HEK293 (cell line): ENCODE results near the gene ASPHD1.
A peak's percentile ranks its signal among the peaks of the same experiment; 100 is the strongest.

ENCODE experiments used
- CTCF ChIA-PET: fragments of 350-600 bp; formaldehyde crosslinking; extraction: SDS; loops from one replicate; lab custom pipeline; 2021; ENCODE audit warnings: antibody characterized with exemption; lab: Yijun Ruan, JAX
- POLR2A ChIA-PET: fragments of 300-600 bp; formaldehyde crosslinking; extraction: SDS; loops from one replicate; lab custom pipeline; 2020; ENCODE audit warnings: antibody characterized with exemption, inconsistent platforms; lab: Yijun Ruan, JAX
- H3K27ac ChIP-seq: fragments of 200-500 bp; sonication (Bioruptor generic); 2 replicates; pipeline ENCODE4 v1.5.1; 2014; ENCODE audit warnings: low read depth, low read length, control low read depth, inconsistent platforms; ENCODE audit errors: extremely low read depth
- H3K36me3 ChIP-seq, 2 experiments: fragments of 200-500 bp in 1 of 2; sonication (Bioruptor generic) in 1 of 2; 1 replicate in 1 of 2; 2 replicates in 1 of 2; pipeline ENCODE4 v1.5.1; 2014 to 2017; ENCODE audit warnings: inconsistent platforms in 2 of 2, low read length in 2 of 2; ENCODE audit not compliant: control insufficient read depth in 2 of 2, insufficient read depth in 1 of 2
- H3K4me1 ChIP-seq: fragments of 200-500 bp; sonication (Bioruptor generic); 2 replicates; pipeline ENCODE4 v1.5.1; 2014; ENCODE audit warnings: mild to moderate bottlenecking, low read length, inconsistent platforms; ENCODE audit not compliant: control insufficient read depth, insufficient read depth
- H3K4me3 ChIP-seq: 2 replicates; pipeline ENCODE4 v1.5.1; 2011; ENCODE audit warnings: low read depth, mild to moderate bottlenecking, control low read depth, low read length, moderate library complexity
- H3K9me3 ChIP-seq: fragments of 200-500 bp; sonication (Bioruptor generic); 2 replicates; pipeline ENCODE4 v1.5.1; 2014; ENCODE audit warnings: low read depth, low read length, inconsistent platforms; ENCODE audit not compliant: control insufficient read depth, insufficient read depth
- OVOL3 ChIP-seq: fragments of 450-650 bp; formaldehyde crosslinking; IDR thresholded peaks from 2 replicates; pipeline ENCODE4 v1.5.1; 2016; ENCODE audit warnings: missing biosample characterization, missing genetic modification characterization
- PRDM2 ChIP-seq: fragments of 450-650 bp; formaldehyde crosslinking; IDR thresholded peaks from 2 replicates; pipeline ENCODE4 v1.5.1; 2016; ENCODE audit warnings: missing biosample characterization, missing genetic modification characterization, borderline replicate concordance
- WT1 ChIP-seq: fragments of 450-650 bp; formaldehyde crosslinking; IDR thresholded peaks from 2 replicates; pipeline ENCODE4 v1.5.1; 2016; ENCODE audit warnings: missing biosample characterization, missing genetic modification characterization
- ZFP69B ChIP-seq: fragments of 450-650 bp; formaldehyde crosslinking; IDR thresholded peaks from 2 replicates; pipeline ENCODE4 v1.5.1; 2016; ENCODE audit warnings: missing biosample characterization, missing genetic modification characterization
- ZNF140 ChIP-seq: fragments of 450-650 bp; formaldehyde crosslinking; IDR thresholded peaks from 2 replicates; pipeline ENCODE4 v1.5.1; 2016; ENCODE audit warnings: missing biosample characterization, missing genetic modification characterization
- ZNF157 ChIP-seq: fragments of 450-650 bp; formaldehyde crosslinking; IDR thresholded peaks from 2 replicates; pipeline ENCODE4 v1.5.1; 2016; ENCODE audit warnings: missing biosample characterization, missing genetic modification characterization
- ZNF169 ChIP-seq: fragments of 450-650 bp; formaldehyde crosslinking; IDR thresholded peaks from 2 replicates; pipeline ENCODE4 v1.5.1; 2016; ENCODE audit warnings: missing biosample characterization, missing genetic modification characterization
- ZNF18 ChIP-seq: fragments of 450-650 bp; formaldehyde crosslinking; IDR thresholded peaks from 2 replicates; pipeline ENCODE4 v1.5.1; 2016; ENCODE audit warnings: missing biosample characterization, missing genetic modification characterization
- ZNF23 ChIP-seq: fragments of 450-650 bp; formaldehyde crosslinking; IDR thresholded peaks from 2 replicates; pipeline ENCODE4 v1.5.1; 2016; ENCODE audit warnings: missing biosample characterization, missing genetic modification characterization, borderline replicate concordance
- ZNF335 ChIP-seq: fragments of 450-650 bp; formaldehyde crosslinking; conservative IDR thresholded peaks from 2 replicates; pipeline ENCODE4 v1.5.1; 2016; ENCODE audit warnings: missing biosample characterization, missing genetic modification characterization
- ZNF366 ChIP-seq: fragments of 450-650 bp; formaldehyde crosslinking; conservative IDR thresholded peaks from 2 replicates; pipeline ENCODE4 v1.5.1; 2016; ENCODE audit warnings: missing biosample characterization, missing genetic modification characterization
- ZNF426 ChIP-seq: fragments of 450-650 bp; formaldehyde crosslinking; IDR thresholded peaks from 2 replicates; pipeline ENCODE4 v1.5.1; 2017; ENCODE audit warnings: missing biosample characterization, missing genetic modification characterization, mild to moderate bottlenecking, inconsistent platforms, moderate library complexity
- ZNF585B ChIP-seq: fragments of 450-650 bp; formaldehyde crosslinking; IDR thresholded peaks from 2 replicates; pipeline ENCODE4 v1.5.1; 2016; ENCODE audit warnings: missing biosample characterization, missing genetic modification characterization
- ZNF623 ChIP-seq: fragments of 450-650 bp; formaldehyde crosslinking; IDR thresholded peaks from 2 replicates; pipeline ENCODE4 v1.5.1; 2016; ENCODE audit warnings: missing biosample characterization, missing genetic modification characterization
- ZNF639 ChIP-seq: fragments of 450-650 bp; formaldehyde crosslinking; IDR thresholded peaks from 2 replicates; pipeline ENCODE4 v1.5.1; 2016; ENCODE audit warnings: missing biosample characterization, missing genetic modification characterization
- ZNF785 ChIP-seq: fragments of 450-650 bp; formaldehyde crosslinking; IDR thresholded peaks from 2 replicates; pipeline ENCODE4 v1.5.1; 2016; ENCODE audit warnings: missing biosample characterization, missing genetic modification characterization
- ZNF791 ChIP-seq: fragments of 450-650 bp; formaldehyde crosslinking; IDR thresholded peaks from 2 replicates; pipeline ENCODE4 v1.5.1; 2016; ENCODE audit warnings: missing biosample characterization, missing genetic modification characterization
- ZSCAN23 ChIP-seq: fragments of 450-650 bp; formaldehyde crosslinking; IDR thresholded peaks from 2 replicates; pipeline ENCODE4 v1.5.1; 2016; ENCODE audit warnings: missing biosample characterization, missing genetic modification characterization
- ZSCAN5A ChIP-seq: fragments of 450-650 bp; formaldehyde crosslinking; IDR thresholded peaks from 2 replicates; pipeline ENCODE4 v1.5.1; 2016; ENCODE audit warnings: missing biosample characterization, missing genetic modification characterization

ASPHD1 gene

GRCh38 chr16:29899516-29900101 is 679 bp upstream of the ASPHD1 start, which contains the start of gene SEZ6L2 (continued):
- TF ChIP-seq ZNF335 (peak; percentile 11), ZNF623 (tag by site-specific recombination) (no peak), ZSCAN5A (no peak), ZNF18 (tag by site-specific recombination) (no peak), ZNF585B (tag by site-specific recombination) (no peak), ZNF140 (no peak)

GRCh38 chr16:29900888-29901606 is 759 bp downstream of the ASPHD1 start:
- peak; percentile 1; the same call in 1 of the 2 replicates for TF ChIP-seq ZFP69B (tag by site-specific recombination)
- 0 out of 2 replicates have a peak, but pooled peaks have one; percentile 35 for TF ChIP-seq ZNF639
- 0 out of 2 replicates have a peak, but pooled peaks have one; percentile 1 for TF ChIP-seq PRDM2
- TF ChIP-seq ZNF366 (tag by site-specific recombination): peak; percentile 91
- no peak for TF ChIP-seq ZNF426 (tag by site-specific recombination)
- peak; percentile 95; the same call in 1 of the 2 replicates for TF ChIP-seq ZNF169 (tag by site-specific recombination)
- no peak for TF ChIP-seq ZSCAN23 (tag by site-specific recombination)
- 0 out of 2 replicates have a peak, but pooled peaks have one; percentile 41 for TF ChIP-seq ZNF23 (tag by site-specific recombination)
- TF ChIP-seq ZNF157 (tag by site-specific recombination): 0 out of 2 replicates have a peak, but pooled peaks have one; percentile 41
- TF ChIP-seq OVOL3 (tag by site-specific recombination): no peak
- no peak for TF ChIP-seq WT1 (tag by site-specific recombination)
- TF ChIP-seq ZNF785 (tag by site-specific recombination): peak; percentile 6; the same call in 1 of the 2 replicates
- TF ChIP-seq ZNF791 (tag by site-specific recombination): 0 out of 2 replicates have a peak, but pooled peaks have one; percentile 24
- TF ChIP-seq, all 188 proteins: peak for 9
- ChIA-PET POLR2A (interaction anchor here (0.8 to 2.2 kb wide), 5 partner anchors 9 to 94 kb away, joined by 3 to 9 read pairs (median 4); partner anchors contain the start of genes HIRIP3 and MVP), CTCF (interaction anchor here (0.5 to 2.1 kb wide), 7 partner anchors 10 to 130 kb away, joined by 3 to 10 read pairs (median 4); partner anchors contain the start of genes MVP, TAOK2 and TLCD3B)
- Histone ChIP-seq H3K9me3 (no peaks in the 10 kb centered on the region), H3K36me3 (no peaks in the 10 kb centered on the region), H3K27ac (no peak overlapping the region), H3K4me3 (no peak overlapping the region), H3K4me1 (peaks cover 2% of the 10 kb centered on the region; the same call in 1 of the 2 replicates)
